NCI-H2227 (cell line): ENCODE data around the gene ANAPC5.

Experiments
- DNase-seq: peaks from one replicate; lab custom pipeline; 2025; ENCODE audit not compliant: unreplicated experiment; lab: John Stamatoyannopoulos, UW

ANAPC5 gene

GRCh38 chr12:121366063-121366459 lies 13.8 kb upstream of the ANAPC5 start:
- no peak for DNase-seq

GRCh38 chr12:121365416-121366062 lies 13.3 kb upstream of the ANAPC5 start:
- DNase-seq, result peak; percentile 6

- no peak for DNase-seq
Measured at GRCh38 chr12:121364683-121365121, 12.5 kb upstream of the ANAPC5 start.

GRCh38 chr12:121358073-121358472 lies 5.9 kb upstream of the ANAPC5 start:
- DNase-seq, result no peak

GRCh38 chr12:121357331-121357730 lies 5.1 kb upstream of the ANAPC5 start:
- DNase-seq, result no peak

- DNase-seq, result no peak
Measured at GRCh38 chr12:121356657-121357056, 4.4 kb upstream of the ANAPC5 start.

GRCh38 chr12:121355818-121356217 lies 3.6 kb upstream of the ANAPC5 start:
- no peak for DNase-seq

- DNase-seq, result peak; percentile 87
Measured at GRCh38 chr12:121352682-121353018, 439 bp upstream of the ANAPC5 start.

GRCh38 chr12:121346747-121347146 lies 5.5 kb downstream of the ANAPC5 start:
- DNase-seq, result no peak

GRCh38 chr12:121345151-121345815 lies 6.9 kb downstream of the ANAPC5 start:
- no peak for DNase-seq

- no peak for DNase-seq
Measured at GRCh38 chr12:121344506-121344905, 7.7 kb downstream of the ANAPC5 start.

- DNase-seq, result no peak
Measured at GRCh38 chr12:121337416-121337815, 14.8 kb downstream of the ANAPC5 start.

- peak; percentile 76 for DNase-seq
Measured at GRCh38 chr12:121334513-121335343, 17.5 kb downstream of the ANAPC5 start.

- DNase-seq, result no peak
Measured at GRCh38 chr12:121333747-121334146, 18.5 kb downstream of the ANAPC5 start.

- no peak for DNase-seq
Measured at GRCh38 chr12:121331248-121331647, 21.0 kb downstream of the ANAPC5 start.

GRCh38 chr12:121330692-121331091 lies 21.5 kb downstream of the ANAPC5 start:
- DNase-seq, result no peak

GRCh38 chr12:121330195-121330594 lies 22.0 kb downstream of the ANAPC5 start:
- no peak for DNase-seq

- no peak for DNase-seq
Measured at GRCh38 chr12:121328620-121329019, 23.6 kb downstream of the ANAPC5 start.

GRCh38 chr12:121326996-121327674 lies 25.1 kb downstream of the ANAPC5 start:
- DNase-seq, result no peak

GRCh38 chr12:121325922-121326396 lies 26.3 kb downstream of the ANAPC5 start:
- DNase-seq, result no peak

- no peak for DNase-seq
Measured at GRCh38 chr12:121323908-121324307, 28.3 kb downstream of the ANAPC5 start.
